Inflammatory macrophage treated with lipopolysaccharide for 4 hours (primary cell): ENCODE results near the gene SYNPR.
"Not testable (repeated sequence)": the region's sequence is repeated elsewhere in the genome, so short reads cannot be mapped to it uniquely, and the experiment has no call there.

Experiments used
- DNase-seq: peaks from one replicate; pipeline ENCODE4 v3.0.0-alpha.2; 2020

SYNPR gene

GRCh38 chr3:63278171-63279004 is at the start of gene SYNPR:
Gene SYNPR (plus strand): TSS chr3:63278308.
- no peak for DNase-seq

- peak; percentile 15 for DNase-seq
Measured at GRCh38 chr3:63228677-63229076, 49.4 kb upstream of the SYNPR start.

GRCh38 chr3:63230146-63230545 is 48.0 kb upstream of the SYNPR start:
- DNase-seq, result no peak

- no peak for DNase-seq
Measured at GRCh38 chr3:63231643-63232042, 46.5 kb upstream of the SYNPR start.

- peak; percentile 1 for DNase-seq
Measured at GRCh38 chr3:63232764-63233396, 45.2 kb upstream of the SYNPR start.

- DNase-seq, result no peak
Measured at GRCh38 chr3:63240381-63240902, 37.7 kb upstream of the SYNPR start.

GRCh38 chr3:63242124-63242523 is 36.0 kb upstream of the SYNPR start:
- no peak for DNase-seq

GRCh38 chr3:63244486-63244885 is 33.6 kb upstream of the SYNPR start:
- no peak for DNase-seq

GRCh38 chr3:63245726-63246241 is 32.3 kb upstream of the SYNPR start:
- DNase-seq, result no peak

- DNase-seq, result no peak
Measured at GRCh38 chr3:63248015-63248414, 30.1 kb upstream of the SYNPR start.

GRCh38 chr3:63251499-63251898 is 26.6 kb upstream of the SYNPR start:
- no peak for DNase-seq

GRCh38 chr3:63255819-63256218 is 22.3 kb upstream of the SYNPR start:
- not testable (repeated sequence) for DNase-seq

GRCh38 chr3:63264716-63265115 is 13.4 kb upstream of the SYNPR start:
- DNase-seq, result no peak

GRCh38 chr3:63274359-63274758 is 3.7 kb upstream of the SYNPR start:
- DNase-seq, result no peak

- no peak for DNase-seq
Measured at GRCh38 chr3:63279005-63279841, 1.1 kb downstream of the SYNPR start.

- no peak for DNase-seq
Measured at GRCh38 chr3:63287610-63288009, 9.5 kb downstream of the SYNPR start.

GRCh38 chr3:63290686-63291085 is 12.6 kb downstream of the SYNPR start:
- no peak for DNase-seq

- DNase-seq, result no peak
Measured at GRCh38 chr3:63294332-63294731, 16.2 kb downstream of the SYNPR start.

GRCh38 chr3:63295356-63295755 is 17.2 kb downstream of the SYNPR start:
- DNase-seq, result no peak

- DNase-seq, result no peak
Measured at GRCh38 chr3:63295806-63296205, 17.7 kb downstream of the SYNPR start.

- no peak for DNase-seq
Measured at GRCh38 chr3:63296249-63296648, 18.1 kb downstream of the SYNPR start.

- no peak for DNase-seq
Measured at GRCh38 chr3:63303238-63303637, 25.1 kb downstream of the SYNPR start.

GRCh38 chr3:63304421-63304820 is 26.3 kb downstream of the SYNPR start:
- DNase-seq, result no peak
